CD4-positive, alpha-beta T cell treated with Interleukin-4 for 4 hours (primary cell): Measurements from ENCODE around the gene HEXD.
"Not testable (repeated sequence)": the region's sequence is repeated elsewhere in the genome, so short reads cannot be mapped to it uniquely, and the experiment has no call there.

Source experiments
- DNase-seq: peaks from one replicate; pipeline ENCODE4 v3.0.0-alpha.2; 2020

The HEXD gene

DNA sequence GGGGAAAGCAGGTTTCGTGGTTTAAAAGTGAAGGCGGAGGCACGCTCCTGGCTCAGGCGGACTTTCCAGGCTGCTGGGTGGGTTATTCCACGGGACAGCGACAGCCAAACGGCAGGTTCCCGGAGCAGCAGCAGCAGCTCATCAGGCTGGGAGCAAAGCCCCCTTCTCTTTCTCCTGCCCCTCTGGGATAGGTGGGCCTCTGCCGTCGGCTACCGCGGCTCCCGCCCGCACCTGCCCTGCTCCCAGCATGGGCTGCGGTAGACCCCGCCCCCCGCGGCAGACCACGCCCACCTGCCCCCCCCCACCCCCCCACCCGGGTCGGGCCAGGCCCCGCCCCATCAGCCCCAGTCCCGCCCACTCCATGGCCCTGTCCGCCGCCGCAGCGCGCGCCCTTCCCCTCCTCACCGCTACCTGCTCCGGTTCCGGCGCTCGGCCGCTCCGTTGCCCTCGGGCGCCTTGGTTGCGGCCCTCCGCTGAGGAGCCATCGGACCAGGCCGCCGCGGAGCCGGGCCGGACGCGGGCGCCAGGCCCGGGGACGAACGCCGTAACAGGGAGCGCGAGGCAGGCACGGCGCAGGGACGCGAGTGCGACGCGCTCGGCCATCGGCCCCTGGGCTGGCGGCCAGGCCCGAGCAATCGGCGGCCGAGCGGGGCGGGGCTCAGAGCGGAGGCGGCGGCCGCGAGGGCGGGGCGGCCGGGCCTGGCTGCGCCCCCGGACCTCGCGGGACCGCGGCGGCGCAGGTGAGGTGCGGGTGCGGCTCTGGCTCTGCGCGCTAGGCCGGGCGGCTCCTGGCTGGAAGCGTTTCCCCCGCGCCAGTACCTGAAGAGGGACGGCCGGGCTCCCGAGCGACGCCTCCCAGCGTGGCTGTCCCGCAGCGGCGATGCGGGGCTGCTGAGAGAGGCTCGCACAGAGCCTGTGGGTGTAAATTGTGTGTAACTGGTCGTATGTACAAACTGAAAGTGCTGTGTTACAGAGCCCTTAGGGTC, at the start of gene HEXD, which contains the start of gene OGFOD3:
HEXD (plus strand) TSS at position 347 of the 986 bp plus-strand sequence. CDS start 1,453 bp downstream, outside the sequence.
OGFOD3 (minus strand) TSS at position 586 of the 986 bp plus-strand sequence; CDS start at position 485, 101 bp downstream.
- peak; percentile 78 for DNase-seq

DNA sequence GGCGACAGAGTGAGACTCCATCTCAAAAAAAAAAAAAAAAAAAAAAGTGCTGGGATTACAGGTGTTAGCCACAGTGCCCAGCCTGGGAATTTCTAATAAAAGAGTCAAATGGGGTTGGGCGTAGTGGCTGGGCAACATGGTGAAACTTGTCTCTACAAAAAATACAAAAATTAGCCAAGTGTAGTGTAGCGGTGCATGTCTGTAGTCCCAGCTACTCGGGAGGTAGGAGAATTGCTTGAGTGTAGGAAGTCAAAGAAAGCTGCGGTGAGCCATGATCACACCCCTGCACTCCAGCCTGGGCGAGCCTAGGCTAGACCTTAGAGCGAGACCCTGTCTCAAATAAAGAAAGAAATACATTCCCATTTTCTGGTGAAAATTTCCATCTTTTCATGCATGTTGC, 48.9 kb upstream of the HEXD start:
- DNase-seq = no peak

DNA sequence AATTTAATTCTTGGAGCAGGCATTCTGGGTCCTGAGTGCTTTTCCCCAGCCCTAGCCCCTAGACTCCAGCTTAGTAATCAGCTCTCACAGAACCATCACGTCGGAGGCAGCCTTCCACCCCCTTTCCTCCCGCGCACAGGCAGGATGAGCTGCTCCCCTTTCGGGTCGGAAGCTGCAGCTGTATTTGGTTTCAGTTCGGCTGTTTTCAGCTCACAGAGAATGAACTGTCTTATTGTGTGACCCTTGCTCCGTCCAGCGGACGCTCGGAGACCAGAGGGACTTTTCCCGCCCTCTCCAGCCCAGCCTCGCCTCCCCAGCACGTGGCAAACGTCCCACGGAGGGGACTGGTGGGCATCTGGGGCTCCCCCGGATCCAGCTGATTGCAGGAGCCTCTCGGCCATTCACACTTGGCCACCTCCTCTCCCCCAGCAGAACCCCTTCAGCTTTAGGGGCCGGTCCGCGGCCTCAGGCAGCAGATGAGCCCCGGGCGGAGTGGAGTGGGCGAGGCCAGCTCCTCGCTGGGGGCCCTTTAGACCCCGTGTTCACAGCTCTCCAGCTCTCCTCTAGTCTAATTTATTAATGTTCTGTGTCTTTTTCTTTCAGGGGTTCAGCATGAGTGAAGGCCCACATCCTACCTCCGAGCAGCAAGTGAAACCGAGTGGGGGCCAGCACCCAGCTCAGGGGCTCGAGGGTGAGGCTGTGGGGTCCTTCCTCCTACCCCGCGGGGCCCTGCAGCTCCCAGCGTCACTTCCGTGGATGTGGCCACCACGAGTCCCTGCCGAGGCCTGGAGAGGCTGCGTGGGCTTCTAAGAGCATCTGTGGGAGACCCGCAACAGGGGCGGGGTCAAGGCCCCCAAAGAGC, 47.4 kb upstream of the HEXD start:
- no peak for DNase-seq

DNA sequence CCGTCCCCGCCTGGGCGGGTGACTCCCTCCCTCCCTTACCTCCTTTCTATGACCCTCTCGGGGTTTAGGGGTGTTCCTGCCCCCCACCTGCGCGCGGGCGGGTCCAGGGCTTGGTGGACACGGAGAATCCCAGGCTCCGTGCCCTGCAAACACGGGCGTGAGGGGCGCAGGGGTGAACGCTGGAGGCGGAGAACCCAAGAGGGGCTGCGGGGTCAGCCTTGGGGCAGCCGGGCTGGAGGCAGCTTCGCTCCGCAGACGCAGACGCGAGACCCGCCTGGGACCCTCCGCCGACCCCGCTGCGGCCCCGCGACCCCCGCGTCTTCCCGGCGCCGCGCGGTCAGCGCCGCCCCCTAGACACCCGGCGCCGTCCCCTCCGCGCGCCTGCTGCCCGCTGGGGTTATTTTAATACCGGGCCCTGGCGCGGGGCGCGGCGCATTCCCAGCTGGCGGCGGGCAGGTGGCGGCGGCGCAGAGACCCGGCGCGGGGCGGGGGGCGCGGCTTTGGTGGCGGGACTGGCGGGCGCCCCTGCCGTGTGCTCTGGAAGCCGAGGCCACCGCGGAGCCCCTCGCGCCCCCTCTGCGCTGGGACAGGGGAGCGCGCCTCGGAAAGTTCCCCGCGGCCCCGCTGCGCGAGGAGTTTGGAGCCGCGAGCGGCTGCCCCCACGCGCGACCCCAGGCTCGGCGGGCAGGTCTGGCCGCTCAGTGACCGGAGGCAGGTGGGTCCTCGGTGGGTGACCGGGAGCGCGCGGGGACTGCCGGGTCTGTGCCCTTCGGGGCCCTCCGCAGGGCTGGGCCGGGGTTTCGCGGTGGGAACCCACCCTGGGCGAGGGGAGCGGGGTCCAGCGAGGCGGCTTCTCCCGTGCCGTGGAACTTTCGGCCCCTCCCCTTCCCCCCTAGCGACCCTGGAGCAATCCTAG, 46.6 kb upstream of the HEXD start, which contains the start of gene UTS2R:
UTS2R (plus strand) TSS at position 433 of the 916 bp plus-strand sequence. CDS start 2,560 bp downstream, outside the sequence.
- DNase-seq = no peak

DNA sequence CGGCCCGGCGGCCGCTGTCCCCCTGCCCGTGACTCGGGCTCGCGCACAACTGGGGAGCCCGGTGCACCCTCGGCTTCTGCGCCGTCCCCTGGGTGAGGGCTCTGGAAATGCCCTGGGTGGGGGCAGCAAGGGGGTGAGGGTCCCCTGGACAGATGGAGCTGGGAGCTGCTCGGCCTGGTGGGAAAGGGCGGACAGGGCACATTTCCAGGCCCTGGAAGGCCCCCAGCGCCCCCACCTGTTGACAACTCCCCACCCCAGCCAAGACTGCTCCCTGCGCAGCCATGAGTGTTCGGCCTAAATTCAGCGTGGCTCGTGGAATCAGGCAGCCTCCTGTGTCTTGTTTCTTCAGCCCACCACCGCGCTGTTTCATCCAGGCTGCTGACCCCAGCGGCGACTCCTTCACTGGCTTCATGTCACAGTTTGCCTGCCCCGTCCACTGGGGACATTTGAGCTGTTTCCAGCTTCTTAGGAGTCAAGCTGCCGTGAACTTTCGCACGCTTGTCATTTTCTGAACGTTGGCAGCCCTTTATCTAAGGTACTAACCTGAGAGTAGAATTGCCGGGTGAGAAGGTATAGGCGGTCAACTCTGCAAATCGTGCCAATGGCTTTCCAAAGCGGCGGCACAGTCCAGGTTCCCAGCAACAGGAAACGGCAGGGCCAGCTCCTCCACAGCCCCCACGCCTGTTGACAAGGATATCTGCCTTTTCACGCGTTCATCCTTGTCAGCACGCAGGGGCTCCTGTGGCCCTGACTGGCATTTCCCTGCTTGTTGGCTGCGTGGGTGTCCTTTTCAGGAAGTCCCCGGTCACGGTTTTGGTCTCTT, 45.7 kb upstream of the HEXD start:
- DNase-seq = no peak

DNA sequence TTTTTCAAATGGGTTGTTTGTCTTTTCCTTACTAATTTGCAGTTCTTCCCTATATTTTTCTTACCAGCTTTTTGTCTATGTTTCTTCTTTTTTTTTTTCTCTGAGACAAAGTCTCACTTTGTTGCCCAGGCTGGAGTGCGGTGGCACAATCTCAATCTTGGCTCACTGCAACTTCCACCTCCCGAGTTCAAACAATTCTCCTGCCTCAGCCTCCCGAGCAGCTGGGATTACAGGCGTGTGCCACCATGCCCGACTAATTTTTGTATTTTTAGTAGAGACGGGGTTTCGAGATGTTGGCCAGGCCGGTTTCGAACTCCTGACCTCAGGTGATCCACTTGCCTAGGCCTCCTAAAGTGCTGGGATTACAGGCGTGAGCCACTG, 45.1 kb upstream of the HEXD start:
- DNase-seq = not testable (repeated sequence)

DNA sequence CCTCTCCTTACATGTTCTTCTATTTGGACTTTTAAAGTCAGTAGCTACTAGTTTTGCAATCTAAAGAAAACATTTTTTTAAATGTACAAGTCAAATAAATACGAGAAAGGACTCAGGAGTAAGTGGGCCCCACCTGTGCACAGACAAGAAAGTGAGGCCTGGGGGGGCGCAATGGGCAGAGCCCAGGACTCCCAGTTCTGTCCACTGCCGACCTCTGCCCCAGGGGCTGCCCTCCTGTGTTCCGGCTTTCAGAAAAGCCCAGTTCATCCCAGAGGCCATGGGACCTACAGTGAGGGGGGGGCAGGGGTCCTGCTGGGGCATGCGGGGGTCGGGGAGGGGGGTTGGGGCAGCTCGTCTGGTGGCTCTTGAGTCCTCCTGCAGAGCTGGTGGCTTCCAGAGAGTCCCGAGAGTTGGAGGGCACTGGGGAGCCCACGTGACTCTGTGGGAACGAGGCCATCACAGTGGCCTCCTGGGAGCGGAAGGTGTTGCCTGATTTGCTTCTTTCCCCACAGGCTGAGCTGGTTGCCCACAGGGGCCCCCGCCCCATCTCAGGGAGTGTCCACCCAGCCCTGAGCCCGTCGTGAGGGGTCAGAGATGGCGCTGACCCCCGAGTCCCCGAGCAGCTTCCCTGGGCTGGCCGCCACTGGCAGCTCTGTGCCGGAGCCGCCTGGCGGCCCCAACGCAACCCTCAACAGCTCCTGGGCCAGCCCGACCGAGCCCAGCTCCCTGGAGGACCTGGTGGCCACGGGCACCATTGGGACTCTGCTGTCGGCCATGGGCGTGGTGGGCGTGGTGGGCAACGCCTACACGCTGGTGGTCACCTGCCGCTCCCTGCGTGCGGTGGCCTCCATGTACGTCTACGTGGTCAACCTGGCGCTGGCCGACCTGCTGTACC, 44.2 kb upstream of the HEXD start:
- no peak for DNase-seq

DNA sequence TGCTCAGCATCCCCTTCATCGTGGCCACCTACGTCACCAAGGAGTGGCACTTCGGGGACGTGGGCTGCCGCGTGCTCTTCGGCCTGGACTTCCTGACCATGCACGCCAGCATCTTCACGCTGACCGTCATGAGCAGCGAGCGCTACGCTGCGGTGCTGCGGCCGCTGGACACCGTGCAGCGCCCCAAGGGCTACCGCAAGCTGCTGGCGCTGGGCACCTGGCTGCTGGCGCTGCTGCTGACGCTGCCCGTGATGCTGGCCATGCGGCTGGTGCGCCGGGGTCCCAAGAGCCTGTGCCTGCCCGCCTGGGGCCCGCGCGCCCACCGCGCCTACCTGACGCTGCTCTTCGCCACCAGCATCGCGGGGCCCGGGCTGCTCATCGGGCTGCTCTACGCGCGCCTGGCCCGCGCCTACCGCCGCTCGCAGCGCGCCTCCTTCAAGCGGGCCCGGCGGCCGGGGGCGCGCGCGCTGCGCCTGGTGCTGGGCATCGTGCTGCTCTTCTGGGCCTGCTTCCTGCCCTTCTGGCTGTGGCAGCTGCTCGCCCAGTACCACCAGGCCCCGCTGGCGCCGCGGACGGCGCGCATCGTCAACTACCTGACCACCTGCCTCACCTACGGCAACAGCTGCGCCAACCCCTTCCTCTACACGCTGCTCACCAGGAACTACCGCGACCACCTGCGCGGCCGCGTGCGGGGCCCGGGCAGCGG, 43.4 kb upstream of the HEXD start:
- DNase-seq = no peak

DNA sequence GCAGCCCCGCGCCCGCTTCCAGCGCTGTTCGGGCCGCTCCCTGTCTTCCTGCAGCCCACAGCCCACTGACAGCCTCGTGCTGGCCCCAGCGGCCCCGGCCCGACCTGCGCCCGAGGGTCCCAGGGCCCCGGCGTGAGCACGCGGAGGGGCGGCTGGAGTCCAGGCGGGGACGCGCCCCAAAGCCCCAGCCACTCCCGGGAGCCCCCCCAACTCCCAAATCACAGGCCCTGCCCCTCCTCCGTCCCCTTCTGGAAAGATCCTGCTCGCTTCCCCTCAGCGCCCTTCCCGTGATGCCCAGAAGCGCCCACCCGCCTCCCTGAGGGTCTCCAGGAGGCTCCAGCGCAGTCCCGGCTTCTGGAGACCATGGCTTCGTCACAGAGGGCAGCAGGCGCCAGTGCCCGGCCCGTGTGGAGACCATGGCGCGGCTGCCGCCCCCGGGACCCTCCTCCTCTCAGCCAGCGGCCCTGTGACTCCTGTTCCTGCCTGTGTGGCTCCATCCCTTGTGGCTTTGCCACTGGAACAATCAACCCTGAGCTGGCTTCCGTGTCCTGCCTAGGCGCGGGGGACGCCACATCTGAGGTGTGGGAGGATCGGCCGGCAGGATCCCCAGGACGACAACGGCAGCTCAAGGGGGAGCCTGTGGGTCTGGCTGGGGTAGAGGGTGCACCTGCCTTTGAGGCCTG, 42.6 kb upstream of the HEXD start:
- no peak for DNase-seq

DNA sequence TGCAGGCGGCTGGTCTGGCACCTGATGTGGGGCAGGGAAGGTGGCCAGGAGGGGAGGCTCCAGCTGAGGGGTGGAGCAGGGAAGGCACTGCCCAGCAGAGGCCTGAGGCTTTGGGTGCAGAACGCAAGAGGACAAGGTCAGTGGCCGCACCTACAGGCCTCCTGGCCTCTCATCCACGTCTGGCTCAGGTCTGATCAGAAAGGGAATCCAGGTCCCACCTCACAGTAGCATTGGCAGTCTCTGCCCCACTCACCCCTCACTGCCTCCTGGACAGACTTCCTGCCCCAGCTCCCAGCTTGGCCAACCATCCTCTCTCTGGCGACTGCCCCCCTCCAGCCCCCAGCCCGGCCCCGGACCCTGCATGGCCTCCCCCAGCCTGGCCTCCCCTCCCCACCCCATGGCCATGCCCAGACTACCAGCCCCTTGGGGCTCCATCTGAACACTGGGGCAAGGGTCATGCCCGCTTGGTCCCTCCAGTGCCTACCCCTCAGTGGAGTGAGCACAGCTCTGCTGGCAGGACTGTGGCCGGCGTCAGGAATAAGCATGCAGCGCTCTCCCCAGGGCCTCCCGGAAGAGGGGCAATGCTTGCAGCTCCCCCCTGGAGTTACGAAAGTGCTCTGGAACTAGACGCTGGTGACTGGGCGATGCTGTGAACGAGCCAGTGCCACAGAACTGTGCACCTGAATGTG, 42.0 kb upstream of the HEXD start:
- DNase-seq = no peak

DNA sequence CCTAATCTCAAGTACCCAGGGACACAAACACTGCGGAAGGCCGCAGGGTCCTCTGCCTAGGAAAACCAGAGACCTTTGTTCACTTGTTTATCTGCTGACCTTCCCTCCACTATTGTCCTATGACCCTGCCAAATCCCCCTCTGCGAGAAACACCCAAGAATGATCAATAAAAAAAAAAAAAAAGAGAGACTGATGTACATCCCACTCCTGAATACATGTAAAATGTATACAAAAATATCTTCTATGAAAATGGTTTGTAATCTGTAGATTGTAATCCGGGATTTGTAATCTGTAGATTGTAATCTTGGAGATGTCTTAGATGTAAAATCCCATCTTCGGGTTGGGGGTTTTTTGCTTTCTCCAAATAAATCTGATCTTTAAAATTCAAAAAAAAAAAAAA, 40.9 kb upstream of the HEXD start:
- not testable (repeated sequence) for DNase-seq

DNA sequence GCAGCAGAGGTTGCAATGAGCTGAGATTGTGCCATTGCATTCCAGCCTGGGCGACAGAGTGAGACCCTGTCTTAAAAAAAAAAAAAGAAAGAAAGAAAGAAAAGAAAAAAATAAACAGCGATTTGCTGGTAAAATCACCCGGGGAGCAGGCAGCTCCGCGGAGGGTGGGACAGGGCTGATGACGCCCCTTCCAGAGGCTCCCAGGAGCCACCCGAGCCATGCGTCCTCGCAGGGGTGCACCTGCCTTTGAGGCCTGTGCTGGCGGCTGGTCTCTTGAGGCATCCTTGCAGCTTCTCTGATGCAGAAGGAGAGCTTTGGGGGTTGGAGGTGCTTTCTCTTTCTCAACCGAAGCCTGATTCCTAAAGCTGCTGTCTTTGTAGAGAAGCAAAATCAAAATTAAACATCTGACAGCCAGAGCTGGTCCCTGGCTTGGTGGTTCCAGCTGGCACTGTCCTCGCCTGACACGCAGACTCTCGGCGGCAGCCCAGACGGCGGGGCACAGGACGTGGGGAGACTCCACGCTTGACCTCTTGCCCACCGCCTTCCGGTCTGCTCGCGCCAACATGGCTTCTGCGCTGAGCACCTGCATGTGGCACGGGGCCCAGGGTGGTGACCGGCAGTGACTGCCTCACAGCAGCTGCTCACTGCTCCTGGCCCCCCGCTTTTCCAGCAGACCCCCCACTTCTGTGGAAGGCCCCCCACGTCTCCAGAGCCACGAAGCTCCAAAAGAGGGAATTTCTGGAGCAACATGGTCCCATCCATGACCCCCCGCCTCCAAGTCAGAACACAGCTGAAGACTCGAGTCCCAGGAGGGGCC, 40.0 kb upstream of the HEXD start:
- DNase-seq = no peak

DNA sequence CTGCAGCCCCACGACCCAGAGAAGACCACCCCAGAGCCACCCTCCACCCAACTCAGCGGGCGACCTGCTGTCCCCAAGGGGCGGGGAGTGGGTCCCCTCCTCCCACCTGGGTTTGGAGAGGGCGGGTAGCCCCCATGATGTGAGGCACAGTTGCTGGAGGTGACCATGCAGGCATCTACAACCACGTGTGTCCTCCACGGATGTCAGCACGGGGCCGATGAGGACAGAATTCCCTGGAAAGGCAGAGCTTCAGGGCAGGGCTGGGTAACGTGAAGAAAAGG, 39.5 kb upstream of the HEXD start:
- no peak for DNase-seq

DNA sequence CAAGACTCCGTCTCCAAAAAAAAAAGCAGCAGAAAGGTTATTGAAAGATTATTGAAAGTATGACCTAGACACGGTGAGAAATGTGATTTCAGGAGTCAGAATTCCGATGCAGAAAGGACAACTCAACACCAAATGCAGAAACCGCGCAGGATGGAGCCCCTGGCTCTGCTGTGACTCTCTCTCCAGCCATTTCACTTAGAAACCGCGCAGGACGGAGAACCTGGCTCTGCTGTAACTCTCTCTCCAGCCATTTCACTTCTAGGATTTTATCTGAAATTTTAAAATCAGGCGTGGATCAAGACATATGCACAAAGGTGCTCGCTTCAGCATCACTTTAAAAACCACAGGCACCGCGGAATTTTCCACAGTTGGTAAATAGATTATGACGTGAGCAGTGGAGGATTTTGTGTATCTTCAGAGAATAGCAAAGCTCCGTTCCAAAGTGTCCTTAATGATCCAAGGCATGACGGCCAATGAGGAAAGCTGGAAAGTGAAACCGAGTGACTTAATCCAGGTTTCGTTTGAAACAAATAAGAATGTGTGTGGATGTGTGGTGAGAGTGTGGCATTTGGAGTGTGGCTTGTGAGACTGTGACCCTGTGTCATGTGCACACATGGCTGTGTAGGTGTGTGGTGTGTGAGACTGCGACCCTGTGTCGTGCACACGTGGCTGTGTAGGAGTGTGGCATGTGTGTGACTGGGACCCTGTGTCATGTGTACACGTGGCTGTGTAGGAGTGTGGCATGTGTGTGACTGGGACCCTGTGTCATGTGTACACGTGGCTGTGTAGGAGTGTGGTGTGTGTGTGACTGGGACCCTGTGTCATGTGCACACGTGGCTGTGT, 37.1 kb upstream of the HEXD start:
- no peak for DNase-seq

DNA sequence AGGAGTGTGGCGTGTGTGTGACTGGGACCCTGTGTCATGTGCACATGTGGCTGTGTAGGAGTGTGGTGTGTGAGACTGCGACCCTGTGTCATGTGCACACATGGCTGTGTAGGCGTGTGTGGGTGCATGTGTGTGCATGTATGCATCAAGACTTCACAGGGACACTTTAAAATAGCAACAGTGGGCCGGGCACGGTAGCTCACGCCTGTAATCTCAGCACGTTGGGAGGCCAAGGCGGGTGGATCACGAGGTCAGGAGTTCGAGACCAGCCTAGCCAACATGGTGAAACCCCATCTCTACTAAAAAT, 36.5 kb upstream of the HEXD start:
- DNase-seq = not testable (repeated sequence)

DNA sequence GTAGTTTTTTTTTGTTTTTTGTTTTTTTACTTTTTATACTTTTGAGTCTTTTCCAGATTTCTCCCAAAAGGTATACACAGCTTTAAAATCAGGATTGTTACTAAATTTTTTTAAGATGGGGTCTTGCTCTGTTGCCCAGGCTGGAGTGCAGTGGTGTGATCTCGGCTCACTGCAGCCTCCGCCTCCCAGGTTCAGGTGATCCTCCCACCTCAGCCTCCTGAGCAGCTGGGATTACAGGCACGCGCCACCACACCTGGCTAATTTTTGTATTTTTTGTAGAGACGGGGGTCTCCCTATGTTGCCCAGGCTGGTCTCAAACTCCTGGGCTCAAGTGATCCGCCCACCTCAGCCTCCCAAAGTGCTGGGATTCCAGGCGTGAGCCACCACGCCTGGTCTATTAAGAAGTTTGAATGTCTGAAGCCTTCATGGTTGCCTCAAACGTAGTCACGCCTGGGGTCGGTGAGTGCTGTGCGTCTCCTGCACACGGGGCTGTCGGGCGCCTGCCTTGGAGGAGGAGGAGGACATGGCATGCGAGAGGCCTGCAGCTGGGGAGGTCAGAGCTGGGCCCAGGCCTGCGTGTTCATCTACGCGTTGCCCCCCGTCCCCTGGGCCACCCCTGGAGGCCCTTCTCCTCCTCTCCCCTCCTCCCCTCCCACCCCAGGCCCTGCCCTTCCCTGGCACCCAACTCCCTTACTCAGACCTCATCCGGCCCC, 35.8 kb upstream of the HEXD start:
- DNase-seq = not testable (repeated sequence)
